Ishikawa (cell line): ENCODE results near the gene C16orf90.

ENCODE experiments used
- CEBPB ChIP-seq: IDR thresholded peaks from 2 replicates; pipeline ENCODE4 v1.6.1; 2012
- CREB1 ChIP-seq: IDR thresholded peaks from 2 replicates; pipeline ENCODE4 v1.6.1; 2012; ENCODE audit warnings: low read depth
- EGR1 ChIP-seq: IDR thresholded peaks from 2 replicates; pipeline ENCODE4 v1.6.1; 2012
- EP300 ChIP-seq: IDR thresholded peaks from 2 replicates; pipeline ENCODE4 v1.6.1; 2012; ENCODE audit warnings: borderline replicate concordance
- FOXM1 ChIP-seq: IDR thresholded peaks from 2 replicates; pipeline ENCODE4 v1.6.1; 2012; ENCODE audit warnings: low read depth, borderline replicate concordance
- MAX ChIP-seq: IDR thresholded peaks from 2 replicates; pipeline ENCODE4 v1.6.1; 2012
- NFIC ChIP-seq: IDR thresholded peaks from 2 replicates; pipeline ENCODE4 v1.6.1; 2012
- RAD21 ChIP-seq: IDR thresholded peaks from 2 replicates; pipeline ENCODE4 v1.6.1; 2012; ENCODE audit warnings: low read depth
- TAF1 ChIP-seq: IDR thresholded peaks from 2 replicates; pipeline ENCODE4 v1.6.1; 2012; ENCODE audit warnings: low read depth, mild to moderate bottlenecking
- TCF12 ChIP-seq: IDR thresholded peaks from 2 replicates; pipeline ENCODE4 v1.6.1; 2012; ENCODE audit warnings: low read depth
- TEAD4 ChIP-seq: IDR thresholded peaks from 2 replicates; pipeline ENCODE4 v1.6.1; 2012
- USF1 ChIP-seq: IDR thresholded peaks from 2 replicates; pipeline ENCODE4 v1.6.1; 2012
- YY1 ChIP-seq: IDR thresholded peaks from 2 replicates; pipeline ENCODE4 v1.6.1; 2012; ENCODE audit warnings: low read depth
- ZBTB7A ChIP-seq: IDR thresholded peaks from 2 replicates; pipeline ENCODE4 v1.6.1; 2012; ENCODE audit warnings: low read depth
- TF ChIP-seq, protein P1 (sequence below): IDR thresholded peaks from 2 replicates; pipeline ENCODE4 v1.6.1; 2012; ENCODE audit warnings: low read depth, mild to moderate bottlenecking

The C16orf90 gene

DNA sequence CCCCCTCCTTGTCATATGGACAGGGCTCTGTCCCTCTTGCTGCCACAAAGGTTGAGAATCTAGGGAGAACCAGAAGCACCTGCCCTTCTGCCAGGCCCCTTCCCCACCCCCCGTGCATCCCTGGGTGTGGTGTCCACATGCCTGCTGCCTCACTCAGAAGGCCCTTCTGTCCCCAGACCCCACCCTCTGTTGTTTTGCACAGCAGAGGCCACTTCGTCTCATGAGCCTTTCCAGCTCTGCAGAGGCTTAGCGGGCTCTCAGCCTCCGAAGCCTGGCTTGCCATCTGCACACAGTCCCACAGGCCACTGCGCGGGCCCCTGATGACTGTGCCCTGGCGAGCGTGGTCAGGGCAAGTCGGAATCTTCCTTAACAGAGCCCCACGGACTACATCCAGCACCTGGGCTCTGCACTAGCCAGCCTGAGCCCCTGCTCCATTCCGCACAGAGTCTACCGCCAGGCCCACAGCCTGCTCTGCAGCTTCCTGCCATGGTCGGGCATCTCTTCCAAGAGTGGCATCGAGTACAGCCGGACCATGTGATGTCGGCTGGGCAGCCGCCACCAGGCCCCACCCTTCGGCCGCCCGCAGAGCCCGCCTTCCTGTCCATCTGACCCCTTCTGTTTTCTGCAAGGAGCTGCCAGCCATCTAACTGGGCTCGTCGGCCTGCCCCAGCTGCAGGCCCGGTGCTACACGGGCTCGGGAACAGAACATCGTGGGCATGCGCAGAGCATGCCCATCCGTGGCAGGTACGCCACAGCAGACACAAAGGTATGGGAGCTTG is 10.8 kb downstream of the C16orf90 start:
- TF ChIP-seq USF1 (no peak), EGR1 (no peak), RAD21 (no peak), EP300 (no peak), TCF12 (no peak), MAX (no peak), CEBPB (no peak)

GRCh38 chr16:3482659-3483241 is 12.5 kb downstream of the C16orf90 start:
- TF ChIP-seq EP300 (no peak), EGR1 (no peak), TEAD4 (no peak)

DNA sequence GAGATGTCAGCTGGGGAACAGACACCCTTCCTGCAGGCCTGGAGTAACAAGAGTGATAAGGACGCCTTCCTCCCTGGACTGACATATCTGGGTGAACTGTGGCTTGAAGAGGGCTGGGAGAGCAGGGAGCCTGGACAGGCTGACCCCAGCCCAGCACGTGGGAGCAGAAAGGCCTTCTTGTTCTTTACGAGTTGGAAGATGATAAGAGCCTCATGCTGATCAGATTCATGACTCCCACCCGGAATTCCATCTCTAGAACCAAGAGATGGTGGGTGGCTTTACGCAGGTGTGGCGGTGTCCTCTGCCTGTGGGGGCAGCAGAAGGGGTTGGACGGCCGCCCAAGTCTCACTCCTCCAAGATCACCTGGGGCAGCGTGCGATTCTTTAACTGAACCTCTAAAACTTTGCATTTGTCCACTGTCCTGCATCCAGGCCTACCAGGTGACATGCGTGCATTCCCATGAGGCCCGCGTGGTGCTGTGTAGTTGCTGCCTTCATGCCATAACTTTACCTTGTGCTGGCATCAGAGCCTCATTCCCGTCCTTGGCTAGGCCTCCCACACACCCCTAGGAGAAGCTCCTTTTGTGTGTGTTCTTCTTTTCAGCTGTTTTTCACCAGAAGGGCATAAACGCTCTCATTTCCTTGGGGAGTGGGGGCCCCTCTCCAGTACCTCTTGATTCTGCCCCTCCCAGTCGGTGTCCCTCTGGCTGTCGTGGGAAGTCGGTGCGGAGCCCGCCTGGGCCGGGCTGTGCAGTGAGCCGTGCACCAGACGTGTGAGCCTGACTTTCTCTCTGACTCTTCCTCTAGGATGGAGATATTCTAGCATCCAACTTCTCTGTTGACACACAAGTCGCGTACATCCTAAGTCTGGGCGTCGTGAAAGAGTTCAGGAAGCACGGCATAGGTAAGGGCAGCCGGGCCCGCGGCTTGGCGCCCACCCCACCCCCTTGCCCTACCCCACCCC is 13.3 kb downstream of the C16orf90 start:
- TF ChIP-seq EP300 (no peak), MAX (no peak), FOXM1 (no peak), TCF12 (no peak), YY1 (no peak), CEBPB (no peak), NFIC (no peak), USF1 (no peak), ZBTB7A (no peak), EGR1 (no peak), TAF1 (no peak), CREB1 (no peak), RAD21 (no peak), TEAD4 (no peak)
- TF ChIP-seq, protein P1, sequence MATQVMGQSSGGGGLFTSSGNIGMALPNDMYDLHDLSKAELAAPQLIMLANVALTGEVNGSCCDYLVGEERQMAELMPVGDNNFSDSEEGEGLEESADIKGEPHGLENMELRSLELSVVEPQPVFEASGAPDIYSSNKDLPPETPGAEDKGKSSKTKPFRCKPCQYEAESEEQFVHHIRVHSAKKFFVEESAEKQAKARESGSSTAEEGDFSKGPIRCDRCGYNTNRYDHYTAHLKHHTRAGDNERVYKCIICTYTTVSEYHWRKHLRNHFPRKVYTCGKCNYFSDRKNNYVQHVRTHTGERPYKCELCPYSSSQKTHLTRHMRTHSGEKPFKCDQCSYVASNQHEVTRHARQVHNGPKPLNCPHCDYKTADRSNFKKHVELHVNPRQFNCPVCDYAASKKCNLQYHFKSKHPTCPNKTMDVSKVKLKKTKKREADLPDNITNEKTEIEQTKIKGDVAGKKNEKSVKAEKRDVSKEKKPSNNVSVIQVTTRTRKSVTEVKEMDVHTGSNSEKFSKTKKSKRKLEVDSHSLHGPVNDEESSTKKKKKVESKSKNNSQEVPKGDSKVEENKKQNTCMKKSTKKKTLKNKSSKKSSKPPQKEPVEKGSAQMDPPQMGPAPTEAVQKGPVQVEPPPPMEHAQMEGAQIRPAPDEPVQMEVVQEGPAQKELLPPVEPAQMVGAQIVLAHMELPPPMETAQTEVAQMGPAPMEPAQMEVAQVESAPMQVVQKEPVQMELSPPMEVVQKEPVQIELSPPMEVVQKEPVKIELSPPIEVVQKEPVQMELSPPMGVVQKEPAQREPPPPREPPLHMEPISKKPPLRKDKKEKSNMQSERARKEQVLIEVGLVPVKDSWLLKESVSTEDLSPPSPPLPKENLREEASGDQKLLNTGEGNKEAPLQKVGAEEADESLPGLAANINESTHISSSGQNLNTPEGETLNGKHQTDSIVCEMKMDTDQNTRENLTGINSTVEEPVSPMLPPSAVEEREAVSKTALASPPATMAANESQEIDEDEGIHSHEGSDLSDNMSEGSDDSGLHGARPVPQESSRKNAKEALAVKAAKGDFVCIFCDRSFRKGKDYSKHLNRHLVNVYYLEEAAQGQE = no peak

GRCh38 chr16:3480901-3481695 is 14.2 kb downstream of the C16orf90 start:
- TF ChIP-seq EP300 (no peak), USF1 (no peak), TAF1 (no peak), FOXM1 (no peak), CREB1 (no peak), ZBTB7A (no peak), EGR1 (no peak), TEAD4 (no peak), YY1 (no peak), MAX (no peak), TCF12 (no peak), NFIC (no peak), CEBPB (no peak), RAD21 (no peak)
- TF ChIP-seq, protein P1 = no peak
